Stimulated activated naive CD8-positive, alpha-beta T cell treated with anti-CD3 and anti-CD28 coated beads, Interleukin-15, Interleukin-2, amounts not matched to agents 100 ng/mL and 50 ng/mL, for 24 hours (primary cell): ENCODE results near the gene RBM20.
"Not testable (repeated sequence)": the region's sequence is repeated elsewhere in the genome, so short reads cannot be mapped to it uniquely, and the experiment has no call there.

Experiments
- H3K27ac Mint-ChIP-seq: one replicate; pipeline ENCODE4 v1.8.0; 2021; ENCODE audit warnings: mild to moderate bottlenecking, mixed read lengths
- H3K27me3 Mint-ChIP-seq: one replicate; pipeline ENCODE4 v1.8.0; 2021; ENCODE audit warnings: mixed read lengths
- H3K36me3 Mint-ChIP-seq: one replicate; pipeline ENCODE4 v1.8.0; 2021; ENCODE audit warnings: low read depth, mixed read lengths
- H3K4me1 Mint-ChIP-seq: one replicate; pipeline ENCODE4 v1.8.0; 2021; ENCODE audit warnings: low read depth, mixed read lengths
- H3K4me3 Mint-ChIP-seq: one replicate; pipeline ENCODE4 v1.8.0; 2021; ENCODE audit warnings: mild to moderate bottlenecking, mixed read lengths
- H3K9me3 Mint-ChIP-seq: one replicate; pipeline ENCODE4 v1.8.0; 2021; ENCODE audit warnings: mixed read lengths

RBM20 gene

GRCh38 chr10:110643653-110644597, at the start of gene RBM20:
Gene RBM20 (plus strand): TSS chr10:110644336. CDS start chr10:110644455, 119 bp downstream.
- Mint-ChIP-seq H3K4me1 (peaks cover 37% of the 10 kb centered on the region), H3K27ac (no peak within 1 kb of the TSS), H3K27me3 (peaks cover 71% of the 10 kb centered on the region), H3K36me3 (no peaks in the 10 kb centered on the region), H3K4me3 (peak within 1 kb of the TSS; percentile 76), H3K9me3 (no peaks in the 10 kb centered on the region)

- no peaks in the 10 kb centered on the region for H3K27me3 Mint-ChIP-seq
- peaks cover 70% of the 10 kb centered on the region for H3K36me3 Mint-ChIP-seq
- no peak overlapping the region for H3K4me3 Mint-ChIP-seq
- H3K4me1 Mint-ChIP-seq, result no peaks in the 10 kb centered on the region
- no peaks in the 10 kb centered on the region for H3K9me3 Mint-ChIP-seq
- H3K27ac Mint-ChIP-seq, result no peak overlapping the region
Observed at GRCh38 chr10:110597476-110597875, 46.7 kb upstream of the RBM20 start.

- Mint-ChIP-seq H3K9me3 (no peaks in the 10 kb centered on the region), H3K4me1 (no peaks in the 10 kb centered on the region), H3K4me3 (no peak overlapping the region), H3K36me3 (peaks cover 73% of the 10 kb centered on the region), H3K27ac (no peak overlapping the region), H3K27me3 (no peaks in the 10 kb centered on the region)
Observed at GRCh38 chr10:110600487-110601101, 43.5 kb upstream of the RBM20 start.

- Mint-ChIP-seq H3K27ac (no peak overlapping the region), H3K9me3 (no peaks in the 10 kb centered on the region), H3K27me3 (no peaks in the 10 kb centered on the region), H3K4me1 (no peaks in the 10 kb centered on the region), H3K36me3 (peaks cover 64% of the 10 kb centered on the region), H3K4me3 (no peak overlapping the region)
Observed at GRCh38 chr10:110601581-110601980, 42.6 kb upstream of the RBM20 start.

GRCh38 chr10:110608087-110608486, 36.0 kb upstream of the RBM20 start:
- Mint-ChIP-seq H3K4me1 (peaks cover 26% of the 10 kb centered on the region), H3K4me3 (no peak overlapping the region), H3K9me3 (no peaks in the 10 kb centered on the region), H3K27me3 (peaks cover 4% of the 10 kb centered on the region), H3K27ac (no peak overlapping the region), H3K36me3 (peaks cover 20% of the 10 kb centered on the region)

- no peak overlapping the region for H3K4me3 Mint-ChIP-seq
- peaks cover 4% of the 10 kb centered on the region for H3K27me3 Mint-ChIP-seq
- no peak overlapping the region for H3K27ac Mint-ChIP-seq
- peaks cover 41% of the 10 kb centered on the region for H3K4me1 Mint-ChIP-seq
- peaks cover 9% of the 10 kb centered on the region for H3K36me3 Mint-ChIP-seq
- H3K9me3 Mint-ChIP-seq, result no peaks in the 10 kb centered on the region
Observed at GRCh38 chr10:110609605-110610004, 34.5 kb upstream of the RBM20 start.

- no peak overlapping the region for H3K4me3 Mint-ChIP-seq
- H3K9me3 Mint-ChIP-seq, result no peaks in the 10 kb centered on the region
- H3K4me1 Mint-ChIP-seq, result peaks cover 48% of the 10 kb centered on the region
- H3K36me3 Mint-ChIP-seq, result peaks cover 1% of the 10 kb centered on the region
- peaks cover 4% of the 10 kb centered on the region for H3K27me3 Mint-ChIP-seq
- H3K27ac Mint-ChIP-seq, result no peak overlapping the region
Observed at GRCh38 chr10:110610308-110610774, 33.8 kb upstream of the RBM20 start.

- H3K9me3 Mint-ChIP-seq, H3K4me3 Mint-ChIP-seq, H3K36me3 Mint-ChIP-seq, H3K27me3 Mint-ChIP-seq: not testable (repeated sequence)
- Mint-ChIP-seq H3K4me1 (peaks cover 53% of the 10 kb centered on the region), H3K27ac (peak overlapping the region; percentile 23)
Observed at GRCh38 chr10:110610781-110611180, 33.4 kb upstream of the RBM20 start.

GRCh38 chr10:110612087-110612486, 32.0 kb upstream of the RBM20 start:
- peaks cover 66% of the 10 kb centered on the region for H3K4me1 Mint-ChIP-seq

GRCh38 chr10:110612629-110613028, 31.5 kb upstream of the RBM20 start:
- Mint-ChIP-seq H3K27ac (peak overlapping the region; percentile 79), H3K9me3 (no peaks in the 10 kb centered on the region), H3K4me3 (peak overlapping the region; percentile 23), H3K27me3 (peaks cover 4% of the 10 kb centered on the region), H3K4me1 (peaks cover 71% of the 10 kb centered on the region), H3K36me3 (no peaks in the 10 kb centered on the region)

More at GRCh38 chr10:110612087-110612486, 32.0 kb upstream of the RBM20 start:
- no peaks in the 10 kb centered on the region for H3K9me3 Mint-ChIP-seq
- H3K4me3 Mint-ChIP-seq, result no peak overlapping the region
- H3K36me3 Mint-ChIP-seq, result no peaks in the 10 kb centered on the region
- peak overlapping the region; percentile 79 for H3K27ac Mint-ChIP-seq
- peaks cover 4% of the 10 kb centered on the region for H3K27me3 Mint-ChIP-seq

- H3K27me3 Mint-ChIP-seq, result peaks cover 4% of the 10 kb centered on the region
- H3K4me3 Mint-ChIP-seq, result peak overlapping the region; percentile 32
- no peaks in the 10 kb centered on the region for H3K36me3 Mint-ChIP-seq
- H3K9me3 Mint-ChIP-seq, result no peaks in the 10 kb centered on the region
- H3K27ac Mint-ChIP-seq, result peak overlapping the region; percentile 79
- H3K4me1 Mint-ChIP-seq, result peaks cover 80% of the 10 kb centered on the region
Observed at GRCh38 chr10:110613341-110613995, 30.7 kb upstream of the RBM20 start.

GRCh38 chr10:110613996-110614495, 30.1 kb upstream of the RBM20 start:
- peak overlapping the region; percentile 77 for H3K27ac Mint-ChIP-seq
- peaks cover 85% of the 10 kb centered on the region for H3K4me1 Mint-ChIP-seq
- H3K36me3 Mint-ChIP-seq, result no peaks in the 10 kb centered on the region
- no peaks in the 10 kb centered on the region for H3K9me3 Mint-ChIP-seq
- H3K27me3 Mint-ChIP-seq, result peaks cover 4% of the 10 kb centered on the region
- H3K4me3 Mint-ChIP-seq, result peak overlapping the region; percentile 32

GRCh38 chr10:110615057-110615747, 28.9 kb upstream of the RBM20 start:
- H3K27me3 Mint-ChIP-seq, result peaks cover 4% of the 10 kb centered on the region
- no peak overlapping the region for H3K4me3 Mint-ChIP-seq
- peak overlapping the region; percentile 7 for H3K27ac Mint-ChIP-seq
- H3K4me1 Mint-ChIP-seq, result peaks cover 92% of the 10 kb centered on the region
- no peaks in the 10 kb centered on the region for H3K9me3 Mint-ChIP-seq
- no peaks in the 10 kb centered on the region for H3K36me3 Mint-ChIP-seq

GRCh38 chr10:110616493-110617033, 27.6 kb upstream of the RBM20 start:
- Mint-ChIP-seq H3K4me3 (no peak overlapping the region), H3K27ac (peak overlapping the region; percentile 96), H3K36me3 (no peaks in the 10 kb centered on the region), H3K4me1 (peaks cover 81% of the 10 kb centered on the region), H3K9me3 (no peaks in the 10 kb centered on the region), H3K27me3 (no peaks in the 10 kb centered on the region)
